Sigmoid colon (tissue), 7 donors: ENCODE results near the gene FBLN2. TPM values are rescaled to one million over a fixed set of nuclear protein-coding genes. Genes with fewer than 3 reads are reported as not detected.

Experiments
- DNase-seq: peaks from one replicate; pipeline ENCODE4 v3.0.0-alpha.2; 2019
- H3K27ac ChIP-seq, 4 donors: fragments of 200-600 bp; sonication (generic); one replicate each; pipeline ENCODE4 v1.5.1; 2016 to 2019; ENCODE audit warnings: mild to moderate bottlenecking in 1 of 4
- H3K27me3 ChIP-seq, 3 donors: fragments of 200-600 bp; sonication (generic); one replicate each; pipeline ENCODE4 v1.5.1; 2019; ENCODE audit warnings: mild to moderate bottlenecking in 1 of 3
- H3K36me3 ChIP-seq, 4 donors: fragments of 200-600 bp; sonication (generic); one replicate each; pipeline ENCODE4 v1.5.1; 2016 to 2019
- H3K4me1 ChIP-seq, 4 donors: fragments of 200-600 bp; sonication (generic); one replicate each; pipeline ENCODE4 v1.5.1; 2017 to 2019
- H3K4me3 ChIP-seq, 4 donors: fragments of 200-600 bp; sonication (generic); one replicate each; pipeline ENCODE4 v1.5.1; 2017 to 2019; ENCODE audit warnings: mild to moderate bottlenecking in 2 of 4, moderate library complexity in 1 of 4
- H3K9me3 ChIP-seq, 4 donors: fragments of 200-600 bp in 3 of 4; sonication (generic) in 3 of 4; one replicate each; pipeline versions ENCODE4 v1.5.1 to v1.6.1; 2013 to 2019
- EP300 ChIP-seq, 4 donors: sonication (generic); formaldehyde crosslinking; IDR thresholded peaks; one replicate each; pipeline ENCODE4 v1.6.1; 2017; ENCODE audit warnings: antibody characterized with exemption in 4 of 4
- POLR2A ChIP-seq, 2 donors: fragments of 450-650 bp; IDR thresholded peaks; one replicate each; pipeline ENCODE4 v1.6.1; 2016; ENCODE audit warnings: antibody characterized with exemption in 2 of 2, mild to moderate bottlenecking in 2 of 2, moderate library complexity in 2 of 2
- POLR2AphosphoS5 ChIP-seq, 4 donors: sonication (generic); formaldehyde crosslinking; IDR thresholded peaks; one replicate each; pipeline ENCODE4 v1.6.1; 2017; ENCODE audit warnings: antibody characterized with exemption in 4 of 4
- WGBS, 2 donors: extraction: QIAGEN DNeasy Blood & Tissue Kit; methylation state at CpG; one replicate each; pipeline ENCODE4 v1.1.7; 2013; 5-methylcytosine and 5-hydroxymethylcytosine counted together
- intact Hi-C: fragments of 100-400 bp; cut with DNase I; formaldehyde crosslinking; loops from one replicate; pipeline ENCODE4 v1.15.1; 2023
- polyA plus RNA-seq, 3 donors: library from polyadenylated mRNA; stranded (reverse); fragments of 200-250 nt; gene quantifications; one replicate each; pipeline ENCODE4 v1.2.3, GENCODE V29; 2013
- total RNA-seq, 4 donors: library from RNA; depleted of rRNA; stranded (reverse); fragments of >200 nt; gene quantifications; one replicate each; pipeline ENCODE4 v1.1.0, GENCODE V29; 2016
- TF ChIP-seq, protein P1 (sequence below), 4 experiments: fragments of 450-650 bp in 3 of 4; fragments of 200-600 bp in 1 of 4; IDR thresholded peaks; one replicate each; pipeline ENCODE4 v1.5.1; 2016 to 2019; ENCODE audit warnings: antibody characterized with exemption in 4 of 4, mild to moderate bottlenecking in 3 of 4, moderate library complexity in 2 of 4
- donor health status: healthy with polysubstance abuse.
- donor health status: Bipolar disorder and iron deficiency.
- donor health status: healthy.

The FBLN2 gene
- total and polyA plus RNA-seq, 7 donors = 1.2 to 134 (median 18.7) TPM

DNA sequence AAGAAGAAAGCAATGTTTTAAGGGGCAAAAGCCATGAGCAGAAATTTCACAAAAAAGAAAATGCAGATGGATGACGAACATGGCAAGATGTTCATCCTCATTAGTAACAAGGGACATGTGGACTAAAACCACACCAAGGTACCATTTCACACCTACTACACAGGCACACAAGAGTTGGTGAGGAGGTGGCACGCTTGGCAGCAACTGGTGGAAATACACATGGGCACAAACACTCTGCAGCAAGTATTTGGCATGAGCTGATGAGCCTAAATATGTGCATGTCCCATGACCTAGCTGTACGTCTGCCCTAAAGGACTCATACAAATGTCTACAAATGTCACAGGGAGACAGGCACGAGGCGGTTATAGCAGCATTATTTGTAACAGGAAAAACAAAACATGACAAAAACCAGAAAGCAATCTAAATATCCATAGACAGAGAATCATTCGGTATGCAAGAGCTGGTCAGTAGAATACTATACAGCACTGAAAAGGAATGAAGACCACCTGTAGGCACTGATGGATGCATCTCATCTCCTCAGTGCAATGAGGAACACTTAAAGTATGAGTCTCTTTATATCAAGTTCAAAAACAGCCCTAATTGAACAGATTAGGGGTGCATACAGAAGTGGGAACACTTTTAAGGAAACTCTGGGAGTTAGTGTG lies 11.5 kb upstream of the FBLN2 start:
- no peaks in the 10 kb centered on the region for H3K27me3 ChIP-seq
- DNase-seq = no peak
- intact Hi-C loops = no loop called here
- peak overlapping the region in 2 of 4 donors; percentile 21 to 65 for H3K27ac ChIP-seq
- H3K4me1 ChIP-seq = no peaks in the 10 kb centered on the region
- no peak overlapping the region for H3K4me3 ChIP-seq
- H3K36me3 ChIP-seq = no peaks in the 10 kb centered on the region
- TF ChIP-seq POLR2A (IDR thresholded peaks at IDR 0.05) (no peak), EP300 (IDR thresholded peaks at IDR 0.05) (no peak), POLR2AphosphoS5 (IDR thresholded peaks at IDR 0.05) (no peak)
- TF ChIP-seq, protein P1, sequence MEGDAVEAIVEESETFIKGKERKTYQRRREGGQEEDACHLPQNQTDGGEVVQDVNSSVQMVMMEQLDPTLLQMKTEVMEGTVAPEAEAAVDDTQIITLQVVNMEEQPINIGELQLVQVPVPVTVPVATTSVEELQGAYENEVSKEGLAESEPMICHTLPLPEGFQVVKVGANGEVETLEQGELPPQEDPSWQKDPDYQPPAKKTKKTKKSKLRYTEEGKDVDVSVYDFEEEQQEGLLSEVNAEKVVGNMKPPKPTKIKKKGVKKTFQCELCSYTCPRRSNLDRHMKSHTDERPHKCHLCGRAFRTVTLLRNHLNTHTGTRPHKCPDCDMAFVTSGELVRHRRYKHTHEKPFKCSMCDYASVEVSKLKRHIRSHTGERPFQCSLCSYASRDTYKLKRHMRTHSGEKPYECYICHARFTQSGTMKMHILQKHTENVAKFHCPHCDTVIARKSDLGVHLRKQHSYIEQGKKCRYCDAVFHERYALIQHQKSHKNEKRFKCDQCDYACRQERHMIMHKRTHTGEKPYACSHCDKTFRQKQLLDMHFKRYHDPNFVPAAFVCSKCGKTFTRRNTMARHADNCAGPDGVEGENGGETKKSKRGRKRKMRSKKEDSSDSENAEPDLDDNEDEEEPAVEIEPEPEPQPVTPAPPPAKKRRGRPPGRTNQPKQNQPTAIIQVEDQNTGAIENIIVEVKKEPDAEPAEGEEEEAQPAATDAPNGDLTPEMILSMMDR (IDR thresholded peaks at IDR 0.05) = no peak
- peaks cover 0 to 2% (median 0%) of the 10 kb centered on the region in 4 donors for H3K9me3 ChIP-seq
- WGBS, 2 donors = 91 to 94% methylated on average over 6 of the region's 6 CpGs

DNA sequence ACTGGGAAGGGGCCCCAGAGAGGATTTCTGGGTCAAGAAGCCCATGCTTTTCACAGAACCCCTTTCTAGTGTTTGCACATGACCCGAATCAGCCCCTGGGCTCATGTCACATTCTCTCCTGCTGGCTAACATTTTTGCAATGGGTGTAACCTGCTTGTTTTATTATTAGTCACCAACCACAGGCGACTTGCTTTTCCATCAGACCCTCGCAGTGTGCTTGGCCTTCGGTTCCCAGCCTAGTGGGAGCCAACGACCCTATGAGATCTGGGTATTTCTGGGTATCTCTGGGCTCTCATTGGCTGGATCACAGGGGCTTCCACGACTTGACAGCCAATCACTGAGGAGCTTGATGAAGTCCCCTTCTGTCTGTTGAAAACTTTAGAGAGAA lies 11.0 kb upstream of the FBLN2 start:
- H3K27ac ChIP-seq = peak overlapping the region in 1 of 4 donors; percentile 65
- TF ChIP-seq POLR2A (IDR thresholded peaks at IDR 0.05) (no peak), POLR2AphosphoS5 (IDR thresholded peaks at IDR 0.05) (no peak), EP300 (IDR thresholded peaks at IDR 0.05) (no peak)
- TF ChIP-seq, protein P1 (IDR thresholded peaks at IDR 0.05) = no peak
- H3K9me3 ChIP-seq = peaks cover 0 to 2% (median under 1%) of the 10 kb centered on the region in 4 donors
- peak; percentile 69 for DNase-seq
- no peak overlapping the region for H3K4me3 ChIP-seq
- no peaks in the 10 kb centered on the region for H3K4me1 ChIP-seq
- H3K27me3 ChIP-seq = no peaks in the 10 kb centered on the region
- 51 to 74% methylated on average over 6 of the region's 6 CpGs for WGBS, 2 donors
- H3K36me3 ChIP-seq = no peaks in the 10 kb centered on the region
- intact Hi-C loops = no loop called here

DNA sequence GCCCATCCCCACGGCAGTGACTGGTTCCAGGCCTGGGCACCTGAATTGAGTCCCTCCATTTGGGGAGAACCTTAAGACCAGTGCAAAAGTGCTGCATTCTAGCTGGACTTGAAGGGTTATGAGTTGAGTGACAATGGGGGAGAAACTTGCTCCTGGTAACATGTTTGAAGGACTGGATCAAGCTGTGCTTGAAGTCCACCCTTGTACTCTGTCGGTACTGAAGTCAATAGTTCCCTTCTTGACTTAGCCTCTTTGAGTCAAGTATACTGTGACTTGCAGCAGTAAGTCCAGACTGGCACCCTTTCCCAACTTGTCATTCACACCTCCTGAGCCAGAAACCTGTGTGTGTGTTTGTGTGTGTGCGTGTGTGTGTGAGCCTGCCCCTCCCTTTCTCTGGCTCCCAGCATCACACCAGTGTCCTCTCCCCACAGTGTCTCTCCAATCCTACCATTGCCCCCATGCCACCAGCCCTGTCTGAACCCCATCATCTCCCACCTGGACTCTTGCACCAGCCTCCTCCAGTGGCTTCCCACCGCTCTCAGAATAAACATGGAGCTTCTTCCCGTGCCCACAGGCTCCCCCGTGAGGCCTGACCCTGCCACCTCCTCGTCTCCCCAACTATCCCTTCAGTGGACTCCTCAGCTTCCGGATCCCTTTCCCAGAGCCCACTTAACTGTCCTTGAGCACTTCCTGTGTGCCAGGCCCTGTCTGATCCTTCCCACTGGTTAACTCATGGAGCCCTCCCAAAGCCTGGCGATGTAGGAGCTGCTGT lies 10.2 kb upstream of the FBLN2 start:
- Histone ChIP-seq H3K36me3 (no peaks in the 10 kb centered on the region), H3K27ac (peak overlapping the region in 3 of 4 donors; percentile 7 to 65 (median 14)), H3K4me3 (no peak overlapping the region), H3K27me3 (no peaks in the 10 kb centered on the region), H3K4me1 (no peaks in the 10 kb centered on the region), H3K9me3 (peaks cover 0 to 2% (median under 1%) of the 10 kb centered on the region in 4 donors)
- intact Hi-C loops = no loop called here
- DNase-seq = no peak
- TF ChIP-seq EP300 (IDR thresholded peaks at IDR 0.05) = no peak
- no peak for TF ChIP-seq POLR2A (IDR thresholded peaks at IDR 0.05)
- TF ChIP-seq POLR2AphosphoS5 (IDR thresholded peaks at IDR 0.05) = no peak
- TF ChIP-seq, protein P1 (IDR thresholded peaks at IDR 0.05) = no peak
- WGBS, 2 donors = 77 to 88% methylated on average over 9 of the region's 9 CpGs

DNA sequence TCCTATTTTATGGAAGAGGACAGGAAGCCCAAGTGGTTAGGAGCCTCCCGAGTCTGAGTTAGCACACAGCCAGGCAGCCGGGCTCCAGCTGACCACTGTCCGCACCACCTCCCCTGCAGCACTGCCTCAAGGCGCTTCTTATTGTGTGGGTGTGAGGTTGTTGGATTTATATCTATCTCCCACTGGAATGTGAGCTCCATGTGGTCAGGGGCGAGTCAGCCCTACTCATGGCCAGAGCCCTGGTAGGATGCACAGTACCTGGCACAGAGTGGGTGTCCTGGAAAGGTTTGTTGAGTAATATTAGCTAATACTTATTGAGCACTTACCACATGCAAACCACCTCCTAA lies 9.7 kb upstream of the FBLN2 start:
- Histone ChIP-seq H3K4me1 (no peaks in the 10 kb centered on the region), H3K9me3 (peaks cover 0 to 2% (median under 1%) of the 10 kb centered on the region in 4 donors), H3K36me3 (no peaks in the 10 kb centered on the region), H3K4me3 (no peak overlapping the region), H3K27me3 (no peaks in the 10 kb centered on the region), H3K27ac (peak overlapping the region in 2 of 4 donors; percentile 27 to 65)
- TF ChIP-seq POLR2A (IDR thresholded peaks at IDR 0.05) (no peak), POLR2AphosphoS5 (IDR thresholded peaks at IDR 0.05) (no peak), EP300 (IDR thresholded peaks at IDR 0.05) (no peak)
- TF ChIP-seq, protein P1 (IDR thresholded peaks at IDR 0.05) = no peak
- no peak for DNase-seq
- intact Hi-C loops = no loop called here
- 87 to 88% methylated on average over 5 of the region's 5 CpGs for WGBS, 2 donors
